ENCODE data around the gene LHX5.

DNA sequence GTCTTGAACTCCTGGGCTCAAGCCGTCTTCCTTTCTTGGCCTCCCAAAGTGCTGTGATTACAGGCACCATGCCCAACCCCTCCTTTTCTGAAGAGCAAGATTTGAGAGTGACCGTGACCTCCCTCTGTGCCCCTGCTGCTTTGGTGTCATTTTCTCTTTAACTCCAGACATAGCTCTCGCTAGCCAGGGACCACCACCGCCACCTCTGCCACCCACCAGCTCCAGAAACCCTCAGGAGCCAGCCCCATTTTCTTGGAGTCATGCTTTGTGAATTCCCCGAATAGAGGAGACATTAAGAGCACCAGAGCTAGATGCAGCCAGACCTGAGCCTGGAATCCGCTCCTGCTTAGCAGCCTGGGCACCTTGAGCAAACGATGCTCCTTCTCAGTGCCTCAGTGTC lies 31.3 kb downstream of the LHX5 start:
- TF ChIP-seq, protein P1, sequence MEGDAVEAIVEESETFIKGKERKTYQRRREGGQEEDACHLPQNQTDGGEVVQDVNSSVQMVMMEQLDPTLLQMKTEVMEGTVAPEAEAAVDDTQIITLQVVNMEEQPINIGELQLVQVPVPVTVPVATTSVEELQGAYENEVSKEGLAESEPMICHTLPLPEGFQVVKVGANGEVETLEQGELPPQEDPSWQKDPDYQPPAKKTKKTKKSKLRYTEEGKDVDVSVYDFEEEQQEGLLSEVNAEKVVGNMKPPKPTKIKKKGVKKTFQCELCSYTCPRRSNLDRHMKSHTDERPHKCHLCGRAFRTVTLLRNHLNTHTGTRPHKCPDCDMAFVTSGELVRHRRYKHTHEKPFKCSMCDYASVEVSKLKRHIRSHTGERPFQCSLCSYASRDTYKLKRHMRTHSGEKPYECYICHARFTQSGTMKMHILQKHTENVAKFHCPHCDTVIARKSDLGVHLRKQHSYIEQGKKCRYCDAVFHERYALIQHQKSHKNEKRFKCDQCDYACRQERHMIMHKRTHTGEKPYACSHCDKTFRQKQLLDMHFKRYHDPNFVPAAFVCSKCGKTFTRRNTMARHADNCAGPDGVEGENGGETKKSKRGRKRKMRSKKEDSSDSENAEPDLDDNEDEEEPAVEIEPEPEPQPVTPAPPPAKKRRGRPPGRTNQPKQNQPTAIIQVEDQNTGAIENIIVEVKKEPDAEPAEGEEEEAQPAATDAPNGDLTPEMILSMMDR (conservative IDR thresholded peaks at IDR 0.05 in 1 of 2, IDR thresholded peaks at IDR 0.05 in 1 of 2; ENCODE audit: extremely low read depth in 1 of 2, insufficient read depth in 1 of 2, low read depth in 1 of 2, low read length in 2 of 2), result no peak
- TF ChIP-seq EZH2 (IDR thresholded peaks at IDR 0.05; ENCODE audit: borderline replicate concordance, low read length), result no peak
